SU-DHL-6 (cell line): Measurements from ENCODE around the gene STRADA.

Source experiments
- H2AFZ ChIP-seq: fragments of 200-600 bp; sonication (generic); 2 replicates; pipeline ENCODE4 v1.6.1; 2014; ENCODE audit warnings: low read depth, mild to moderate bottlenecking, moderate library complexity, mixed read lengths, antibody characterized with exemption, low read length; ENCODE audit not compliant: severe bottlenecking
- H3F3A ChIP-seq: fragments of 200-600 bp; shearing (Covaris generic); 2 replicates; pipeline ENCODE4 v1.6.0; 2016; ENCODE audit warnings: antibody characterized with exemption, mild to moderate bottlenecking; ENCODE audit not compliant: insufficient read depth
- H3K27ac ChIP-seq: fragments of 200-600 bp; sonication (generic); 2 replicates; pipeline ENCODE4 v1.5.1; 2016; ENCODE audit warnings: low read depth, mild to moderate bottlenecking, low read length, moderate library complexity, mixed read lengths
- H3K27me3 ChIP-seq: fragments of 200-600 bp; sonication (generic), shearing (Covaris generic); 2 replicates; pipeline ENCODE4 v1.6.0; 2014; ENCODE audit warnings: mild to moderate bottlenecking, low read length
- H3K36me3 ChIP-seq: fragments of 200-600 bp; sonication (generic); 2 replicates; pipeline ENCODE4 v1.6.1; 2014; ENCODE audit warnings: mild to moderate bottlenecking, low read length, mixed read lengths
- H3K4me2 ChIP-seq: fragments of 300-600, 200-600 bp; shearing (Covaris generic), sonication (generic); 2 replicates; pipeline ENCODE4 v1.6.0; 2014; ENCODE audit warnings: low read length, low read depth, mild to moderate bottlenecking; ENCODE audit not compliant: poor library complexity, severe bottlenecking
- H3K4me3 ChIP-seq: fragments of 200-600 bp; sonication (generic); 2 replicates; pipeline ENCODE4 v1.5.1; 2014; ENCODE audit warnings: antibody characterized with exemption, low read length, mild to moderate bottlenecking, mixed read lengths; ENCODE audit not compliant: insufficient read depth, poor library complexity, severe bottlenecking
- H3K79me2 ChIP-seq: fragments of 200-600 bp; sonication (generic); 2 replicates; pipeline ENCODE4 v1.6.1; 2014; ENCODE audit warnings: mild to moderate bottlenecking, low read length, moderate library complexity; ENCODE audit not compliant: insufficient read depth
- H3K9ac ChIP-seq: fragments of 200-600 bp; sonication (generic); 2 replicates; pipeline ENCODE4 v1.7.0; 2014; ENCODE audit warnings: mild to moderate bottlenecking, low read length
- H3K9me2 ChIP-seq: fragments of 200-600 bp; sonication (generic); replicated peaks from 2 replicates; pipeline ENCODE4 v1.6.1; 2014; ENCODE audit warnings: low read length; ENCODE audit not compliant: insufficient read depth
- H3K9me3 ChIP-seq: fragments of 200-600 bp; sonication (generic); 2 replicates; pipeline ENCODE4 v1.6.1; 2014; ENCODE audit warnings: low read length, mixed read lengths; ENCODE audit not compliant: insufficient read depth
- H4K20me1 ChIP-seq: fragments of 200-600 bp; sonication (generic); 2 replicates; pipeline ENCODE4 v1.6.1; 2014; ENCODE audit warnings: low read depth, mild to moderate bottlenecking, antibody characterized with exemption, low read length, moderate library complexity, mixed read lengths
- CTCF ChIP-seq: fragments of 200-600 bp; sonication (generic); IDR thresholded peaks from one replicate; pipeline ENCODE4 v1.5.1; 2017; ENCODE audit warnings: antibody characterized with exemption, mild to moderate bottlenecking, low read length, moderate library complexity; ENCODE audit not compliant: insufficient read depth, poor library complexity, severe bottlenecking
- EZH2phosphoT487 ChIP-seq: fragments of 200-600 bp; sonication (generic), shearing (Covaris generic); conservative IDR thresholded peaks from 2 replicates; pipeline ENCODE4 v1.6.1; 2018; ENCODE audit warnings: mild to moderate bottlenecking, antibody characterized with exemption, low read length, moderate library complexity, mixed read lengths

STRADA gene

GRCh38 chr17:63741408-63742173 is at the start of gene STRADA:
Gene STRADA (minus strand): TSS chr17:63741799. CDS start chr17:63728369, 13,430 bp downstream.
- peaks cover 40% of the 10 kb centered on the region for H3F3A ChIP-seq

GRCh38 chr17:63790057-63790456 is 48.5 kb upstream of the STRADA start:
- Histone ChIP-seq H3K9me3 (no peaks in the 10 kb centered on the region), H3K36me3 (peaks cover 48% of the 10 kb centered on the region), H3K79me2 (peaks cover 78% of the 10 kb centered on the region), H4K20me1 (peaks cover 9% of the 10 kb centered on the region; the same call in 1 of the 2 replicates), H3K27ac (no peak overlapping the region), H3K9ac (no peak overlapping the region), H3K4me3 (no peak overlapping the region), H3K4me2 (no peak overlapping the region), H3F3A (peaks cover 3% of the 10 kb centered on the region; the same call in 1 of the 2 replicates), H2AFZ (no peak overlapping the region), H3K27me3 (no peaks in the 10 kb centered on the region), H3K9me2 (no peaks in the 10 kb centered on the region)
- TF ChIP-seq CTCF = no peak
- TF ChIP-seq EZH2phosphoT487 = no peak

More at GRCh38 chr17:63741408-63742173, at the start of gene STRADA:
- Histone ChIP-seq H3K9me3 (no peaks in the 10 kb centered on the region), H3K4me2 (peak within 1 kb of the TSS; percentile 93), H3K36me3 (peaks cover 10% of the 10 kb centered on the region), H3K79me2 (peaks cover 21% of the 10 kb centered on the region), H4K20me1 (no peaks in the 10 kb centered on the region), H3K9ac (peak within 1 kb of the TSS; percentile 96), H2AFZ (peak within 1 kb of the TSS; percentile 69), H3K27me3 (no peaks in the 10 kb centered on the region), H3K9me2 (no peaks in the 10 kb centered on the region), H3K4me3 (peak within 1 kb of the TSS; percentile 95), H3K27ac (peak within 1 kb of the TSS; percentile 92)
- TF ChIP-seq EZH2phosphoT487 (no peak), CTCF (no peak)

GRCh38 chr17:63786971-63787711 is 45.5 kb upstream of the STRADA start:
- no peak overlapping the region for H2AFZ ChIP-seq
- H4K20me1 ChIP-seq = peaks cover 15% of the 10 kb centered on the region; the same call in 1 of the 2 replicates

More at GRCh38 chr17:63786971-63787711, 45.5 kb upstream of the STRADA start:
- no peak overlapping the region for H3K9ac ChIP-seq
- peaks cover 25% of the 10 kb centered on the region for H3K36me3 ChIP-seq
- no peak overlapping the region for H3K27ac ChIP-seq
- H3K4me2 ChIP-seq = no peak overlapping the region
- H3K4me3 ChIP-seq = no peak overlapping the region
- H3K27me3 ChIP-seq = no peaks in the 10 kb centered on the region
- TF ChIP-seq EZH2phosphoT487 (no peak), CTCF (no peak)
- peaks cover 3% of the 10 kb centered on the region; the same call in 1 of the 2 replicates for H3F3A ChIP-seq
- H3K9me3 ChIP-seq = no peaks in the 10 kb centered on the region
- H3K9me2 ChIP-seq = no peaks in the 10 kb centered on the region
- peaks cover 90% of the 10 kb centered on the region for H3K79me2 ChIP-seq
